A549 (cell line): Measurements from ENCODE around the gene ZDHHC1.

ENCODE experiments used
- CEBPB ChIP-seq, 2 experiments: fragments of >200 bp in 1 of 2; sonication (Bioruptor Twin) in 1 of 2; formaldehyde crosslinking in 1 of 2; IDR thresholded peaks; 2 replicates each; pipeline ENCODE4 v1.6.1; 2012 to 2016
- TF ChIP-seq, protein P1 (sequence below): fragments of >200 bp; sonication (Bioruptor Twin); formaldehyde crosslinking; IDR thresholded peaks from 3 replicates; pipeline ENCODE4 v1.5.1; 2016

DNA sequence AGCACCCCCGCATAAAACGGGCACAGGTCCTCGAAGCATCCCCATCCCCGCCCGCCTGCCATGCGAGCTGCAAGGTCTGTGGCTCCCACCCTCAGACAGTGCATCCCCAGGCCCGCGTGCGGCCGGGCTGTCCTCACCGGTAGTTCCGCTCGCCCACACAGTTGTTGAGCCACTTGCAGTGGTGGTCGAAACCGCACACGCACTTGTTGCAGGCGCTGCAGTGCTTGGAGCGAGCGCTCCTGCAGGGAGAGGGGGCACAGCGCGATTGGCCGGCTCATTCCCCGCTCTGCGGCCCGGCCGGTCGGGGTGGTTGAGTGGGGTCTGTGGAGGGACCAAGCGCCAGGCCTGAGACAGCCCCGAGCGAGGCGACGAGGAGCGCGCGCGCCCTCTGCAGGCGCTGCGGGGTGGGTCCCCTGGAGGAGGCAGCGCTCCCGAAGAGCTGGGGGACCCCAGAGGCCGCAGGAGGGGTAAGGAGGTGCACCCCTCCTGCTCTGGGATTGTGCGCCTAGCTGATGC is 17.0 kb downstream of the ZDHHC1 start:
- TF ChIP-seq, protein P1, sequence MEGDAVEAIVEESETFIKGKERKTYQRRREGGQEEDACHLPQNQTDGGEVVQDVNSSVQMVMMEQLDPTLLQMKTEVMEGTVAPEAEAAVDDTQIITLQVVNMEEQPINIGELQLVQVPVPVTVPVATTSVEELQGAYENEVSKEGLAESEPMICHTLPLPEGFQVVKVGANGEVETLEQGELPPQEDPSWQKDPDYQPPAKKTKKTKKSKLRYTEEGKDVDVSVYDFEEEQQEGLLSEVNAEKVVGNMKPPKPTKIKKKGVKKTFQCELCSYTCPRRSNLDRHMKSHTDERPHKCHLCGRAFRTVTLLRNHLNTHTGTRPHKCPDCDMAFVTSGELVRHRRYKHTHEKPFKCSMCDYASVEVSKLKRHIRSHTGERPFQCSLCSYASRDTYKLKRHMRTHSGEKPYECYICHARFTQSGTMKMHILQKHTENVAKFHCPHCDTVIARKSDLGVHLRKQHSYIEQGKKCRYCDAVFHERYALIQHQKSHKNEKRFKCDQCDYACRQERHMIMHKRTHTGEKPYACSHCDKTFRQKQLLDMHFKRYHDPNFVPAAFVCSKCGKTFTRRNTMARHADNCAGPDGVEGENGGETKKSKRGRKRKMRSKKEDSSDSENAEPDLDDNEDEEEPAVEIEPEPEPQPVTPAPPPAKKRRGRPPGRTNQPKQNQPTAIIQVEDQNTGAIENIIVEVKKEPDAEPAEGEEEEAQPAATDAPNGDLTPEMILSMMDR: peak; percentile 62
- no peak for TF ChIP-seq CEBPB (IDR thresholded peaks at IDR 0.05)
